Pons (tissue), 1 donor: ENCODE results near the gene F13A1.
A peak's percentile ranks its signal among the peaks of the same experiment; 100 is the strongest.
"Not testable (repeated sequence)": the region's sequence is repeated elsewhere in the genome, so short reads cannot be mapped to it uniquely, and the experiment has no call there.

Experiments used
- DNase-seq: peaks from one replicate; pipeline ENCODE4 v3.0.0-alpha.2; 2016; ENCODE audit warnings: low spot score

F13A1 gene

GRCh38 chr6:6317825-6318733 lies 2.4 kb downstream of the F13A1 start:
- DNase-seq, result no peak

GRCh38 chr6:6317386-6317785 lies 3.1 kb downstream of the F13A1 start:
- DNase-seq, result no peak

GRCh38 chr6:6315660-6316059 lies 4.8 kb downstream of the F13A1 start:
- DNase-seq, result peak; percentile 47

- no peak for DNase-seq
These were observed 5.9 kb downstream of the F13A1 start for GRCh38 chr6:6314596-6314995.

- no peak for DNase-seq
These were observed 7.5 kb downstream of the F13A1 start for GRCh38 chr6:6312901-6313441.

- no peak for DNase-seq
These were observed 14.9 kb downstream of the F13A1 start for GRCh38 chr6:6305575-6305974.

- not testable (repeated sequence) for DNase-seq
These were observed 20.1 kb downstream of the F13A1 start for GRCh38 chr6:6300383-6300782.

GRCh38 chr6:6293317-6293716 lies 27.1 kb downstream of the F13A1 start:
- no peak for DNase-seq

- DNase-seq, result no peak
These were observed 33.0 kb downstream of the F13A1 start for GRCh38 chr6:6287415-6287814.

GRCh38 chr6:6285679-6286078 lies 34.8 kb downstream of the F13A1 start:
- no peak for DNase-seq

- no peak for DNase-seq
These were observed 36.1 kb downstream of the F13A1 start for GRCh38 chr6:6284221-6284966.

- DNase-seq, result no peak
These were observed 36.7 kb downstream of the F13A1 start for GRCh38 chr6:6283746-6284145.

- no peak for DNase-seq
These were observed 37.7 kb downstream of the F13A1 start for GRCh38 chr6:6282716-6283115.

- no peak for DNase-seq
These were observed 43.0 kb downstream of the F13A1 start for GRCh38 chr6:6277413-6277812.

- DNase-seq, result no peak
These were observed 49.4 kb downstream of the F13A1 start for GRCh38 chr6:6270948-6271535.

- no peak for DNase-seq
These were observed 60.2 kb downstream of the F13A1 start for GRCh38 chr6:6260196-6260722.

- DNase-seq, result no peak
These were observed 63.6 kb downstream of the F13A1 start for GRCh38 chr6:6256886-6257285.

- no peak for DNase-seq
These were observed 64.2 kb downstream of the F13A1 start for GRCh38 chr6:6256259-6256658.

- no peak for DNase-seq
These were observed 68.7 kb downstream of the F13A1 start for GRCh38 chr6:6251555-6252280.

GRCh38 chr6:6248651-6249050 lies 71.8 kb downstream of the F13A1 start:
- DNase-seq, result no peak

- no peak for DNase-seq
These were observed 73.9 kb downstream of the F13A1 start for GRCh38 chr6:6246544-6246943.

GRCh38 chr6:6244624-6245023 lies 75.8 kb downstream of the F13A1 start:
- DNase-seq, result no peak
